Measurements from ENCODE around the gene RIPOR2.
A peak's percentile ranks its signal among the peaks of the same experiment; 100 is the strongest.
"Not testable (repeated sequence)": the region's sequence is repeated elsewhere in the genome, so short reads cannot be mapped to it uniquely, and the experiment has no call there.

RIPOR2 gene

GRCh38 chr6:24797596-24798216 is 138.1 kb downstream of the RIPOR2 start:
- DNase-seq: no peak

GRCh38 chr6:24796616-24797290 is 139.0 kb downstream of the RIPOR2 start:
- no peak for DNase-seq

- no peak for DNase-seq
Measured at GRCh38 chr6:24795106-24795505, 140.7 kb downstream of the RIPOR2 start.

- DNase-seq: no peak
Measured at GRCh38 chr6:24788031-24788665, 147.6 kb downstream of the RIPOR2 start.

- no peak for DNase-seq
Measured at GRCh38 chr6:24780206-24780605, 155.6 kb downstream of the RIPOR2 start.

GRCh38 chr6:24779416-24780016 is 156.2 kb downstream of the RIPOR2 start:
- no peak for DNase-seq

GRCh38 chr6:24778878-24779277 is 156.9 kb downstream of the RIPOR2 start:
- no peak for DNase-seq

- no peak for DNase-seq
Measured at GRCh38 chr6:24778121-24778520, 157.6 kb downstream of the RIPOR2 start.

GRCh38 chr6:24777227-24777626 is 158.5 kb downstream of the RIPOR2 start:
- no peak for DNase-seq

GRCh38 chr6:24775520-24776058 is 160.2 kb downstream of the RIPOR2 start:
- no peak for DNase-seq

- peak; percentile 83 for DNase-seq
Measured at GRCh38 chr6:24774696-24775519, 160.9 kb downstream of the RIPOR2 start, which contains the start of gene GMNN. GMNN (plus strand) TSS chr6:24774937; CDS start chr6:24777247, 2,310 bp downstream.

- no peak for DNase-seq
Measured at GRCh38 chr6:24768361-24768760, 167.4 kb downstream of the RIPOR2 start.

GRCh38 chr6:24766680-24767462 is 168.9 kb downstream of the RIPOR2 start:
- DNase-seq: no peak

GRCh38 chr6:24765968-24766367 is 169.8 kb downstream of the RIPOR2 start:
- not testable (repeated sequence) for DNase-seq

GRCh38 chr6:24764833-24765828 is 170.6 kb downstream of the RIPOR2 start:
- DNase-seq: not testable (repeated sequence)

GRCh38 chr6:24763578-24763977 is 172.2 kb downstream of the RIPOR2 start:
- no peak for DNase-seq

GRCh38 chr6:24761851-24762250 is 173.9 kb downstream of the RIPOR2 start:
- no peak for DNase-seq

GRCh38 chr6:24761193-24761835 is 174.4 kb downstream of the RIPOR2 start:
- DNase-seq: no peak

- DNase-seq: no peak
Measured at GRCh38 chr6:24760210-24760609, 175.6 kb downstream of the RIPOR2 start.

- no peak for DNase-seq
Measured at GRCh38 chr6:24759718-24760117, 176.0 kb downstream of the RIPOR2 start.

Measured in NCI-H1694 (cell line).